HG02642 (cell line): ENCODE results near the gene NDUFA12.

Source experiments
- ATAC-seq: cut with Tn5 transposase; IDR thresholded peaks from one replicate; pipeline ENCODE4 v1.9.1; 2021; ENCODE audit warnings: mild to moderate bottlenecking; ENCODE audit not compliant: unreplicated experiment, poor library complexity

The NDUFA12 gene

GRCh38 chr12:94983321-94983720 lies 20.2 kb downstream of the NDUFA12 start:
- ATAC-seq, result no peak

- no peak for ATAC-seq
Observed at GRCh38 chr12:94982456-94982855, 21.0 kb downstream of the NDUFA12 start.

GRCh38 chr12:94980577-94980976 lies 22.9 kb downstream of the NDUFA12 start:
- no peak for ATAC-seq

- no peak for ATAC-seq
Observed at GRCh38 chr12:94979941-94980340, 23.6 kb downstream of the NDUFA12 start.

GRCh38 chr12:94977766-94978468 lies 25.6 kb downstream of the NDUFA12 start:
- no peak for ATAC-seq

GRCh38 chr12:94973221-94973620 lies 30.3 kb downstream of the NDUFA12 start:
- no peak for ATAC-seq

- ATAC-seq, result no peak
Observed at GRCh38 chr12:94972795-94973194, 30.7 kb downstream of the NDUFA12 start.

GRCh38 chr12:94971923-94972322 lies 31.6 kb downstream of the NDUFA12 start:
- ATAC-seq, result no peak

- ATAC-seq, result no peak
Observed at GRCh38 chr12:94970560-94970959, 32.9 kb downstream of the NDUFA12 start.

- ATAC-seq, result no peak
Observed at GRCh38 chr12:94969424-94969823, 34.1 kb downstream of the NDUFA12 start.

GRCh38 chr12:94965982-94966630 lies 37.4 kb downstream of the NDUFA12 start:
- no peak for ATAC-seq

- no peak for ATAC-seq
Observed at GRCh38 chr12:94963649-94964048, 39.8 kb downstream of the NDUFA12 start.

- no peak for ATAC-seq
Observed at GRCh38 chr12:94962670-94963069, 40.8 kb downstream of the NDUFA12 start.

- no peak for ATAC-seq
Observed at GRCh38 chr12:94961911-94962310, 41.6 kb downstream of the NDUFA12 start.

- ATAC-seq, result no peak
Observed at GRCh38 chr12:94961256-94961824, 42.2 kb downstream of the NDUFA12 start.

- no peak for ATAC-seq
Observed at GRCh38 chr12:94957006-94957405, 46.5 kb downstream of the NDUFA12 start.

GRCh38 chr12:94954948-94955592 lies 48.4 kb downstream of the NDUFA12 start:
- ATAC-seq, result no peak

GRCh38 chr12:94954029-94954685 lies 49.3 kb downstream of the NDUFA12 start:
- ATAC-seq, result no peak

GRCh38 chr12:94952325-94952724 lies 51.2 kb downstream of the NDUFA12 start:
- no peak for ATAC-seq

- no peak for ATAC-seq
Observed at GRCh38 chr12:94951071-94951934, 52.2 kb downstream of the NDUFA12 start.
